Fibroblast of skin of left quadriceps (primary cell): ENCODE measurements around the gene PCDHGC5.
A peak's percentile ranks its signal among the peaks of the same experiment; 100 is the strongest.

Experiments
- DNase-seq, 2 experiments: peaks; one replicate each; pipeline ENCODE4 v3.0.0-alpha.2; 2013; ENCODE audit warnings: low read depth in 2 of 2

Gene PCDHGC5

GRCh38 chr5:141490771-141491170, 1.9 kb downstream of the PCDHGC5 start:
- no peak for DNase-seq

GRCh38 chr5:141491323-141492167, 2.7 kb downstream of the PCDHGC5 start:
- DNase-seq = no peak

- no peak for DNase-seq
These were observed 3.4 kb downstream of the PCDHGC5 start for GRCh38 chr5:141492168-141492885.

GRCh38 chr5:141493500-141494422, 4.9 kb downstream of the PCDHGC5 start:
- no peak for DNase-seq

- no peak for DNase-seq
These were observed 6.0 kb downstream of the PCDHGC5 start for GRCh38 chr5:141494761-141495452.

- DNase-seq = no peak
These were observed 6.6 kb downstream of the PCDHGC5 start for GRCh38 chr5:141495453-141495811.

- peak; percentile 78 to 79 for DNase-seq
These were observed 7.2 kb downstream of the PCDHGC5 start for GRCh38 chr5:141496038-141496437.

- no peak for DNase-seq
These were observed 12.9 kb downstream of the PCDHGC5 start for GRCh38 chr5:141501761-141502160.

GRCh38 chr5:141503681-141504080, 14.8 kb downstream of the PCDHGC5 start:
- DNase-seq = no peak

- no peak for DNase-seq
These were observed 15.3 kb downstream of the PCDHGC5 start for GRCh38 chr5:141504216-141504615.

- no peak for DNase-seq
These were observed 17.7 kb downstream of the PCDHGC5 start for GRCh38 chr5:141506381-141507155.

GRCh38 chr5:141507387-141508091, 18.7 kb downstream of the PCDHGC5 start:
- DNase-seq = peak; percentile 69 to 71

GRCh38 chr5:141508440-141508797, 19.5 kb downstream of the PCDHGC5 start:
- no peak for DNase-seq

- DNase-seq = peak; percentile 98
These were observed 20.1 kb downstream of the PCDHGC5 start for GRCh38 chr5:141508798-141509611.

GRCh38 chr5:141510160-141510559, 21.3 kb downstream of the PCDHGC5 start:
- DNase-seq = no peak

GRCh38 chr5:141510850-141511601, 22.1 kb downstream of the PCDHGC5 start:
- no peak for DNase-seq

GRCh38 chr5:141511771-141512325, 23.0 kb downstream of the PCDHGC5 start:
- DNase-seq = no peak

- no peak for DNase-seq
These were observed 23.6 kb downstream of the PCDHGC5 start for GRCh38 chr5:141512390-141512910.
